Liver (tissue), 9 donors: ENCODE data around the gene TCEAL1. TPM values are rescaled to one million over a fixed set of nuclear protein-coding genes. Genes with fewer than 3 reads are reported as not detected.
"Not testable (repeated sequence)": the region's sequence is repeated elsewhere in the genome, so short reads cannot be mapped to it uniquely, and the experiment has no call there.

Source experiments
- DNase-seq: peaks from one replicate; pipeline ENCODE4 v3.0.0-alpha.2; 2017; ENCODE audit warnings: low spot score
- H3K27ac ChIP-seq, 2 donors: one replicate each; pipeline ENCODE4 v1.7.0; 2013; ENCODE audit warnings: inconsistent platforms in 2 of 2, low read length in 2 of 2, control low read depth in 1 of 2, low read depth in 1 of 2, mild to moderate bottlenecking in 1 of 2
- H3K27me3 ChIP-seq, 4 donors: one replicate each; pipeline versions ENCODE4 v1.6.1 to v1.7.0; 2013; ENCODE audit warnings: low read length in 3 of 4, inconsistent platforms in 1 of 4, mild to moderate bottlenecking in 1 of 4, moderate library complexity in 1 of 4; ENCODE audit not compliant: control insufficient read depth in 4 of 4, insufficient read depth in 4 of 4
- H3K36me3 ChIP-seq, 4 donors: one replicate each; pipeline versions ENCODE4 v1.6.1 to v1.7.0; 2013; ENCODE audit warnings: low read length in 3 of 4, mild to moderate bottlenecking in 3 of 4, low read depth in 1 of 4, moderate library complexity in 1 of 4; ENCODE audit not compliant: control insufficient read depth in 4 of 4, insufficient read depth in 3 of 4
- H3K4me1 ChIP-seq, 4 donors: one replicate each; pipeline versions ENCODE4 v1.6.1 to v1.7.0; 2013; ENCODE audit warnings: low read length in 3 of 4, mild to moderate bottlenecking in 3 of 4, moderate library complexity in 1 of 4; ENCODE audit not compliant: control insufficient read depth in 4 of 4, insufficient read depth in 4 of 4
- H3K4me3 ChIP-seq, 3 donors: one replicate each; pipeline versions ENCODE4 v1.6.1 to v1.7.0; 2013; ENCODE audit warnings: low read length in 3 of 3, control low read depth in 1 of 3, low read depth in 1 of 3, mild to moderate bottlenecking in 1 of 3
- H3K9ac ChIP-seq, 2 donors: one replicate each; pipeline ENCODE4 v1.7.0; 2013; ENCODE audit warnings: low read length in 2 of 2, mild to moderate bottlenecking in 2 of 2, moderate library complexity in 2 of 2, control low read depth in 1 of 2, low read depth in 1 of 2
- H3K9me3 ChIP-seq, 4 donors: one replicate each; pipeline versions ENCODE4 v1.6.1 to v1.7.0; 2013; ENCODE audit warnings: low read length in 3 of 4; ENCODE audit not compliant: control insufficient read depth in 4 of 4
- HNF4A ChIP-seq, 2 donors: conservative IDR thresholded peaks; 2 replicates each; pipeline ENCODE4 v1.6.1; 2016; ENCODE audit warnings: antibody characterized with exemption in 2 of 2, mild to moderate bottlenecking in 2 of 2
- MAX ChIP-seq: IDR thresholded peaks from 2 replicates; pipeline ENCODE4 v1.6.1; 2016; ENCODE audit warnings: antibody characterized with exemption
- NR2F2 ChIP-seq: IDR thresholded peaks from 2 replicates; pipeline ENCODE4 v1.6.1; 2016; ENCODE audit warnings: antibody characterized with exemption
- YY1 ChIP-seq: IDR thresholded peaks from 2 replicates; pipeline ENCODE4 v1.6.1; 2016; ENCODE audit warnings: antibody characterized with exemption, mild to moderate bottlenecking
- WGBS: extraction: QIAGEN DNeasy Blood & Tissue Kit; methylation state at CpG from one replicate; pipeline ENCODE4 v1.1.7; 2013; 5-methylcytosine and 5-hydroxymethylcytosine counted together
- polyA plus RNA-seq, 2 donors: library from polyadenylated mRNA; stranded (reverse) in 1 of 2; unstranded in 1 of 2; fragments of 200-250 nt in 1 of 2; fragments of >200 nt in 1 of 2; fragmentation: Nextera tagmentation in 1 of 2; extraction: Ambion mirVana in 1 of 2; gene quantifications; one replicate each; pipeline versions ENCODE4 v1.2.1 to v1.2.3, GENCODE V29; 2013 to 2015
- total RNA-seq, 2 donors: library from RNA; depleted of rRNA; stranded (reverse); fragments of >200 nt; gene quantifications; one replicate each; pipeline ENCODE4 v1.2.3, GENCODE V29; 2014
- TF ChIP-seq, protein P1 (sequence below): IDR thresholded peaks from 2 replicates; pipeline ENCODE4 v1.6.1; 2016; ENCODE audit warnings: antibody characterized with exemption
- TF ChIP-seq, protein P2 (sequence below): IDR thresholded peaks from 2 replicates; pipeline ENCODE4 v1.6.1; 2016; ENCODE audit warnings: antibody characterized with exemption, mild to moderate bottlenecking
- donor health status: healthy.
- donor health status: healthy.
- donor health status: healthy.
- donor health status: healthy.
- donor health status: healthy.

TCEAL1 gene
- total and polyA plus RNA-seq, 4 donors: 5.0 to 15.8 (median 9.4) TPM

GRCh38 chrX:103651151-103651773, 22.5 kb downstream of the TCEAL1 start (continued):
- no peak for TF ChIP-seq NR2F2
- no peak for TF ChIP-seq MAX
- no peak for TF ChIP-seq YY1

- not testable (repeated sequence) for H3K4me1 ChIP-seq, DNase-seq, H3K9me3 ChIP-seq, H3K27me3 ChIP-seq, H3K27ac ChIP-seq, H3K36me3 ChIP-seq, H3K4me3 ChIP-seq, H3K9ac ChIP-seq
- WGBS: 96% methylated on average over 7 of the region's 7 CpGs
These were observed 26.6 kb downstream of the TCEAL1 start for GRCh38 chrX:103655230-103656000.

- Histone ChIP-seq H3K9ac (no peak overlapping the region), H3K27ac (no peak overlapping the region), H3K4me1 (no peaks in the 10 kb centered on the region), H3K9me3 (no peaks in the 10 kb centered on the region), H3K36me3 (no peaks in the 10 kb centered on the region), H3K27me3 (peaks cover 0 to 3% (median 0%) of the 10 kb centered on the region in 4 donors), H3K4me3 (no peak overlapping the region)
- DNase-seq: no peak
- 66% methylated on average over 3 of the region's 3 CpGs for WGBS
- TF ChIP-seq, protein P1, sequence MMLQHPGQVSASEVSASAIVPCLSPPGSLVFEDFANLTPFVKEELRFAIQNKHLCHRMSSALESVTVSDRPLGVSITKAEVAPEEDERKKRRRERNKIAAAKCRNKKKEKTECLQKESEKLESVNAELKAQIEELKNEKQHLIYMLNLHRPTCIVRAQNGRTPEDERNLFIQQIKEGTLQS: no peak
- TF ChIP-seq YY1 (no peak), MAX (no peak), HNF4A (conservative IDR thresholded peaks at IDR 0.05) (no peak), NR2F2 (no peak)
These were observed 27.8 kb downstream of the TCEAL1 start for GRCh38 chrX:103656617-103657016.

DNA sequence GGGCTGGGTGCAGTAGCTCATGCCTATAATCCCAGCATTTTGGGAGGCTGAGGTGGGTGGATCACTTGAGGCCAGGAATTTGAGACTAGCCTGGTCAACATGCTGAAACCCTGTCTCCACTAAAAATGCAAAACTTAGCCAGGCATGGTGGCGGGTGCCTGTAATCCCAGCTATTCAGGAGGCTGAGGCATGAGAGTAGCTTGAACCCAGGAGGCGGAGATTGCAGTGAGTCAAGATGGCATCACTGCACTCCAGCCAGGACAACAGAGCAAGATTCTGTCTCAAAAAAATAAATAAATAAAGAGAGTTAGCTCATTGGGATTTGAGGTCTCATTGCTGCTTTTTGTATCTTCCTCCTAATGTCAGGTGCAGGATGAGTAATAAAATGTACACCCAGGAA, 28.3 kb downstream of the TCEAL1 start:
- WGBS: 95% methylated on average over 2 of the region's 2 CpGs
- H3K4me1 ChIP-seq, H3K27me3 ChIP-seq, H3K9me3 ChIP-seq, H3K27ac ChIP-seq, H3K36me3 ChIP-seq, DNase-seq, H3K4me3 ChIP-seq, H3K9ac ChIP-seq: not testable (repeated sequence)

- no peak for DNase-seq
- Histone ChIP-seq H3K4me1 (no peaks in the 10 kb centered on the region), H3K4me3 (no peak overlapping the region), H3K27me3 (no peaks in the 10 kb centered on the region), H3K27ac (no peak overlapping the region), H3K36me3 (no peaks in the 10 kb centered on the region), H3K9me3 (no peaks in the 10 kb centered on the region), H3K9ac (no peak overlapping the region)
- TF ChIP-seq, protein P2, sequence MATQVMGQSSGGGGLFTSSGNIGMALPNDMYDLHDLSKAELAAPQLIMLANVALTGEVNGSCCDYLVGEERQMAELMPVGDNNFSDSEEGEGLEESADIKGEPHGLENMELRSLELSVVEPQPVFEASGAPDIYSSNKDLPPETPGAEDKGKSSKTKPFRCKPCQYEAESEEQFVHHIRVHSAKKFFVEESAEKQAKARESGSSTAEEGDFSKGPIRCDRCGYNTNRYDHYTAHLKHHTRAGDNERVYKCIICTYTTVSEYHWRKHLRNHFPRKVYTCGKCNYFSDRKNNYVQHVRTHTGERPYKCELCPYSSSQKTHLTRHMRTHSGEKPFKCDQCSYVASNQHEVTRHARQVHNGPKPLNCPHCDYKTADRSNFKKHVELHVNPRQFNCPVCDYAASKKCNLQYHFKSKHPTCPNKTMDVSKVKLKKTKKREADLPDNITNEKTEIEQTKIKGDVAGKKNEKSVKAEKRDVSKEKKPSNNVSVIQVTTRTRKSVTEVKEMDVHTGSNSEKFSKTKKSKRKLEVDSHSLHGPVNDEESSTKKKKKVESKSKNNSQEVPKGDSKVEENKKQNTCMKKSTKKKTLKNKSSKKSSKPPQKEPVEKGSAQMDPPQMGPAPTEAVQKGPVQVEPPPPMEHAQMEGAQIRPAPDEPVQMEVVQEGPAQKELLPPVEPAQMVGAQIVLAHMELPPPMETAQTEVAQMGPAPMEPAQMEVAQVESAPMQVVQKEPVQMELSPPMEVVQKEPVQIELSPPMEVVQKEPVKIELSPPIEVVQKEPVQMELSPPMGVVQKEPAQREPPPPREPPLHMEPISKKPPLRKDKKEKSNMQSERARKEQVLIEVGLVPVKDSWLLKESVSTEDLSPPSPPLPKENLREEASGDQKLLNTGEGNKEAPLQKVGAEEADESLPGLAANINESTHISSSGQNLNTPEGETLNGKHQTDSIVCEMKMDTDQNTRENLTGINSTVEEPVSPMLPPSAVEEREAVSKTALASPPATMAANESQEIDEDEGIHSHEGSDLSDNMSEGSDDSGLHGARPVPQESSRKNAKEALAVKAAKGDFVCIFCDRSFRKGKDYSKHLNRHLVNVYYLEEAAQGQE: no peak
- TF ChIP-seq HNF4A (conservative IDR thresholded peaks at IDR 0.05): no peak
- TF ChIP-seq NR2F2: no peak
- no peak for TF ChIP-seq MAX
- 77% methylated on average over 5 of the region's 5 CpGs for WGBS
These were observed 30.1 kb downstream of the TCEAL1 start for GRCh38 chrX:103658681-103659433.

DNA sequence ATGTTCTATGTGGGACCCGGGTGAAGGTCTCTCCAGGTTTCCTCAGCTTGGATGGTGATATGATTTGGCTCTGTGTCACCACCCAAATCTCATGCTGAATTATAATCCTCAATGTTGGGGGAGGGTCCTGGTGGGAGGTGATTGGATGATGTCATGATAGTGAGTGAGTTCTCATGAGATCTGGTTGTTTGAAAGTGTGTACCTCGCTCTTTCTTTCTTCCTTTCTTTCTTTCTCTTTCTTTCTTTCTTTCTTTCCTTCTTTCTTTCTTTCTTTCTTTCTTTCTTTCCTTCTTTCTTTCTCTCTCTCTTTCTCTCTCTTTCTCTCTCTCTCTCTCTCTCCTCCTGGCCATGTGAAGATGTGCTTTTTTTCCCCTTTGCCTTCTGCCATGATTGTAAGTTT, 30.7 kb downstream of the TCEAL1 start:
- H3K27ac ChIP-seq, H3K4me1 ChIP-seq, H3K27me3 ChIP-seq, H3K36me3 ChIP-seq, H3K9ac ChIP-seq, H3K9me3 ChIP-seq, DNase-seq, H3K4me3 ChIP-seq: not testable (repeated sequence)
- WGBS: 88% methylated on average over 2 of the region's 2 CpGs
